Measurements from ENCODE around the gene TES. TPM values are rescaled to one million over a fixed set of nuclear protein-coding genes. Genes with fewer than 3 reads are reported as not detected.

TES gene
- total and polyA plus RNA-seq, 2 experiments from 2014 or later, result 37.3 to 38.3 TPM

DNA sequence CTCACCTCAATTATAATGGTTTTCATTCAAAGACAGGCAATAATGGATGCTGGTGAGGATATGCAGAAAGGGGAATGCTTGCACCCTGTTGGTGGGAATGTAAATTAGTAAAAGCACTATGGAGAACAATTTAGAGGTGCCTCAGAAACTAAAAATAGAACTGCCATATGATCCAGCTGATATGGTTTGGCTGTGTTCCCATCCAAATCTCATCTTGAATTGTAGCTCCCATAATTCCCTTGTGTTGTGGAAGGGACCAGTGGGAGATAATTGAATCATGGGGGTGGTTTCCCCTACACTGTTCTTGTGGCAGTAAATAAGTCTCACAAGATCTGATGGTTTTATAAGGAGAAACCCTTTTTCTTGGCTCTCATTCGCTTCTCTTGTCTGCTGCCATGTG, 87.7 kb downstream of the TES start:
- no peaks in the 10 kb centered on the region for H3F3A ChIP-seq (replicated peaks; ENCODE audit: low read depth)
- Mint-ChIP-seq H3K27ac (no peak overlapping the region), H3K27me3 (ENCODE audit: insufficient read depth, low read depth, poor library complexity) (no peaks in the 10 kb centered on the region), H3K9me3 (peaks cover 6% of the 10 kb centered on the region; the same call in 2 of the 3 replicates), H3K36me3 (ENCODE audit: low read depth) (no peaks in the 10 kb centered on the region), H3K4me3 (no peak overlapping the region), H3K4me1 (no peaks in the 10 kb centered on the region)
- no peaks in the 10 kb centered on the region for H3K27me3 ChIP-seq (ENCODE audit: insufficient read depth)
- H3K9me2 ChIP-seq (ENCODE audit: insufficient read depth), result no peaks in the 10 kb centered on the region
- ATAC-seq, result no peak
- no peak overlapping the region for H3K27ac ChIP-seq (ENCODE audit: low read depth)
- no peak overlapping the region for H3K4me2 ChIP-seq
- H3K4me3 ChIP-seq, result no peak overlapping the region
- no peaks in the 10 kb centered on the region for H3K79me2 ChIP-seq (replicated peaks; ENCODE audit: insufficient read depth)
- no peaks in the 10 kb centered on the region for H3K4me1 ChIP-seq (ENCODE audit: insufficient read depth)
- H4K20me1 ChIP-seq (replicated peaks; ENCODE audit: insufficient read depth), result no peaks in the 10 kb centered on the region
- H3K36me3 ChIP-seq (ENCODE audit: insufficient read depth), result no peaks in the 10 kb centered on the region
- H2AFZ ChIP-seq, result no peak overlapping the region
- TF ChIP-seq CREB1 (CRISPR knock-in tag; IDR thresholded peaks at IDR 0.05; ENCODE audit: low read depth) (no peak), ZNF114 (CRISPR knock-in tag; IDR thresholded peaks at IDR 0.05) (no peak), POLR2AphosphoS5 (IDR thresholded peaks at IDR 0.05; ENCODE audit: low read depth) (no peak)
- TF ChIP-seq, protein P1, sequence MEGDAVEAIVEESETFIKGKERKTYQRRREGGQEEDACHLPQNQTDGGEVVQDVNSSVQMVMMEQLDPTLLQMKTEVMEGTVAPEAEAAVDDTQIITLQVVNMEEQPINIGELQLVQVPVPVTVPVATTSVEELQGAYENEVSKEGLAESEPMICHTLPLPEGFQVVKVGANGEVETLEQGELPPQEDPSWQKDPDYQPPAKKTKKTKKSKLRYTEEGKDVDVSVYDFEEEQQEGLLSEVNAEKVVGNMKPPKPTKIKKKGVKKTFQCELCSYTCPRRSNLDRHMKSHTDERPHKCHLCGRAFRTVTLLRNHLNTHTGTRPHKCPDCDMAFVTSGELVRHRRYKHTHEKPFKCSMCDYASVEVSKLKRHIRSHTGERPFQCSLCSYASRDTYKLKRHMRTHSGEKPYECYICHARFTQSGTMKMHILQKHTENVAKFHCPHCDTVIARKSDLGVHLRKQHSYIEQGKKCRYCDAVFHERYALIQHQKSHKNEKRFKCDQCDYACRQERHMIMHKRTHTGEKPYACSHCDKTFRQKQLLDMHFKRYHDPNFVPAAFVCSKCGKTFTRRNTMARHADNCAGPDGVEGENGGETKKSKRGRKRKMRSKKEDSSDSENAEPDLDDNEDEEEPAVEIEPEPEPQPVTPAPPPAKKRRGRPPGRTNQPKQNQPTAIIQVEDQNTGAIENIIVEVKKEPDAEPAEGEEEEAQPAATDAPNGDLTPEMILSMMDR (conservative IDR thresholded peaks at IDR 0.05; ENCODE audit: low read depth in 2 of 2), result no peak
- TF ChIP-seq, protein P2, sequence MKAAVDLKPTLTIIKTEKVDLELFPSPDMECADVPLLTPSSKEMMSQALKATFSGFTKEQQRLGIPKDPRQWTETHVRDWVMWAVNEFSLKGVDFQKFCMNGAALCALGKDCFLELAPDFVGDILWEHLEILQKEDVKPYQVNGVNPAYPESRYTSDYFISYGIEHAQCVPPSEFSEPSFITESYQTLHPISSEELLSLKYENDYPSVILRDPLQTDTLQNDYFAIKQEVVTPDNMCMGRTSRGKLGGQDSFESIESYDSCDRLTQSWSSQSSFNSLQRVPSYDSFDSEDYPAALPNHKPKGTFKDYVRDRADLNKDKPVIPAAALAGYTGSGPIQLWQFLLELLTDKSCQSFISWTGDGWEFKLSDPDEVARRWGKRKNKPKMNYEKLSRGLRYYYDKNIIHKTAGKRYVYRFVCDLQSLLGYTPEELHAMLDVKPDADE (IDR thresholded peaks at IDR 0.05), result no peak
- TF ChIP-seq, protein P3, sequence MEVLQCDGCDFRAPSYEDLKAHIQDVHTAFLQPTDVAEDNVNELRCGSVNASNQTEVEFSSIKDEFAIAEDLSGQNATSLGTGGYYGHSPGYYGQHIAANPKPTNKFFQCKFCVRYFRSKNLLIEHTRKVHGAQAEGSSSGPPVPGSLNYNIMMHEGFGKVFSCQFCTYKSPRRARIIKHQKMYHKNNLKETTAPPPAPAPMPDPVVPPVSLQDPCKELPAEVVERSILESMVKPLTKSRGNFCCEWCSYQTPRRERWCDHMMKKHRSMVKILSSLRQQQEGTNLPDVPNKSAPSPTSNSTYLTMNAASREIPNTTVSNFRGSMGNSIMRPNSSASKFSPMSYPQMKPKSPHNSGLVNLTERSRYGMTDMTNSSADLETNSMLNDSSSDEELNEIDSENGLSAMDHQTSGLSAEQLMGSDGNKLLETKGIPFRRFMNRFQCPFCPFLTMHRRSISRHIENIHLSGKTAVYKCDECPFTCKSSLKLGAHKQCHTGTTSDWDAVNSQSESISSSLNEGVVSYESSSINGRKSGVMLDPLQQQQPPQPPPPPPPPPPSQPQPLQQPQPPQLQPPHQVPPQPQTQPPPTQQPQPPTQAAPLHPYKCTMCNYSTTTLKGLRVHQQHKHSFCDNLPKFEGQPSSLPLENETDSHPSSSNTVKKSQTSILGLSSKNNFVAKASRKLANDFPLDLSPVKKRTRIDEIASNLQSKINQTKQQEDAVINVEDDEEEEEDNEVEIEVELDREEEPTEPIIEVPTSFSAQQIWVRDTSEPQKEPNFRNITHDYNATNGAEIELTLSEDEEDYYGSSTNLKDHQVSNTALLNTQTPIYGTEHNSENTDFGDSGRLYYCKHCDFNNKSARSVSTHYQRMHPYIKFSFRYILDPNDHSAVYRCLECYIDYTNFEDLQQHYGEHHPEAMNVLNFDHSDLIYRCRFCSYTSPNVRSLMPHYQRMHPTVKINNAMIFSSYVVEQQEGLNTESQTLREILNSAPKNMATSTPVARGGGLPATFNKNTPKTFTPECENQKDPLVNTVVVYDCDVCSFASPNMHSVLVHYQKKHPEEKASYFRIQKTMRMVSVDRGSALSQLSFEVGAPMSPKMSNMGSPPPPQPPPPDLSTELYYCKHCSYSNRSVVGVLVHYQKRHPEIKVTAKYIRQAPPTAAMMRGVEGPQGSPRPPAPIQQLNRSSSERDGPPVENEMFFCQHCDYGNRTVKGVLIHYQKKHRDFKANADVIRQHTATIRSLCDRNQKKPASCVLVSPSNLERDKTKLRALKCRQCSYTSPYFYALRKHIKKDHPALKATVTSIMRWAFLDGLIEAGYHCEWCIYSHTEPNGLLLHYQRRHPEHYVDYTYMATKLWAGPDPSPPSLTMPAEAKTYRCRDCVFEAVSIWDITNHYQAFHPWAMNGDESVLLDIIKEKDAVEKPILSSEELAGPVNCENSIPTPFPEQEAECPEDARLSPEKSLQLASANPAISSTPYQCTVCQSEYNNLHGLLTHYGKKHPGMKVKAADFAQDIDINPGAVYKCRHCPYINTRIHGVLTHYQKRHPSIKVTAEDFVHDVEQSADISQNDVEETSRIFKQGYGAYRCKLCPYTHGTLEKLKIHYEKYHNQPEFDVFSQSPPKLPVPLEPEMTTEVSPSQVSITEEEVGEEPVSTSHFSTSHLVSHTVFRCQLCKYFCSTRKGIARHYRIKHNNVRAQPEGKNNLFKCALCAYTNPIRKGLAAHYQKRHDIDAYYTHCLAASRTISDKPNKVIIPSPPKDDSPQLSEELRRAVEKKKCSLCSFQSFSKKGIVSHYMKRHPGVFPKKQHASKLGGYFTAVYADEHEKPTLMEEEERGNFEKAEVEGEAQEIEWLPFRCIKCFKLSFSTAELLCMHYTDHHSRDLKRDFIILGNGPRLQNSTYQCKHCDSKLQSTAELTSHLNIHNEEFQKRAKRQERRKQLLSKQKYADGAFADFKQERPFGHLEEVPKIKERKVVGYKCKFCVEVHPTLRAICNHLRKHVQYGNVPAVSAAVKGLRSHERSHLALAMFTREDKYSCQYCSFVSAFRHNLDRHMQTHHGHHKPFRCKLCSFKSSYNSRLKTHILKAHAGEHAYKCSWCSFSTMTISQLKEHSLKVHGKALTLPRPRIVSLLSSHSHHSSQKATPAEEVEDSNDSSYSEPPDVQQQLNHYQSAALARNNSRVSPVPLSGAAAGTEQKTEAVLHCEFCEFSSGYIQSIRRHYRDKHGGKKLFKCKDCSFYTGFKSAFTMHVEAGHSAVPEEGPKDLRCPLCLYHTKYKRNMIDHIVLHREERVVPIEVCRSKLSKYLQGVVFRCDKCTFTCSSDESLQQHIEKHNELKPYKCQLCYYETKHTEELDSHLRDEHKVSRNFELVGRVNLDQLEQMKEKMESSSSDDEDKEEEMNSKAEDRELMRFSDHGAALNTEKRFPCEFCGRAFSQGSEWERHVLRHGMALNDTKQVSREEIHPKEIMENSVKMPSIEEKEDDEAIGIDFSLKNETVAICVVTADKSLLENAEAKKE (CRISPR knock-in tag; IDR thresholded peaks at IDR 0.05), result no peak
- no peak for DNase-seq (ENCODE audit: low spot score)
